ENCODE data around the gene NGRN. TPM values are rescaled to one million over a fixed set of nuclear protein-coding genes. Genes with fewer than 3 reads are reported as not detected.

The NGRN gene
- total RNA-seq, 3 donors from 2014 or later (not counting 1 experiment from before 2014, with no cell fraction given), result 33.4 to 43.5 (median 33.5) TPM

- Mint-ChIP-seq H3K27me3 (ENCODE audit: low read depth in 2 of 2) (no peaks in the 10 kb centered on the region), H3K36me3 (no peaks in the 10 kb centered on the region), H3K27ac (peak overlapping the region in 1 of 2 donors; percentile 35), H3K4me3 (no peak overlapping the region), H3K4me1 (peaks cover 9% of the 10 kb centered on the region in 2 donors), H3K9me3 (no peaks in the 10 kb centered on the region)
- Histone ChIP-seq H3K9me3 (ENCODE audit: control insufficient read depth, insufficient read depth, low read length) (no peaks in the 10 kb centered on the region), H3K27me3 (ENCODE audit: control insufficient read depth, insufficient read depth, low read length) (no peaks in the 10 kb centered on the region), H3K27ac (ENCODE audit: low read length) (no peak overlapping the region), H3K36me3 (ENCODE audit: control insufficient read depth, insufficient read depth, low read length) (peaks cover 23% of the 10 kb centered on the region), H3K4me1 (ENCODE audit: control insufficient read depth, insufficient read depth, low read length) (peaks cover 9% of the 10 kb centered on the region), H3K4me3 (ENCODE audit: low read length) (no peak overlapping the region)
- 100% methylated on average over 1 of the region's 3 CpGs for WGBS (ENCODE audit: insufficient coverage)
- intact Hi-C loops (cut with micrococcal nuclease), result loop anchor here (10.0 kb wide), 1 partner anchor 1615 kb away; the partner anchor contains the start of gene SLCO3A1
- no peak for ATAC-seq
- TF ChIP-seq CTCF (IDR thresholded peaks at IDR 0.05), result no peak
- DNase-seq, result no peak
Measured at GRCh38 chr15:90239371-90239770, 26.1 kb upstream of the NGRN start.

- Mint-ChIP-seq H3K9me3 (no peaks in the 10 kb centered on the region), H3K4me1 (no peaks in the 10 kb centered on the region), H3K27ac (no peak overlapping the region), H3K27me3 (ENCODE audit: low read depth in 2 of 2) (no peaks in the 10 kb centered on the region), H3K36me3 (no peaks in the 10 kb centered on the region), H3K4me3 (no peak overlapping the region)
- intact Hi-C loops (cut with micrococcal nuclease), result no loop called here
- no peak overlapping the region for H3K27ac ChIP-seq (ENCODE audit: low read length)
- whole genome bisulfite sequencing (ENCODE audit: insufficient coverage), result 84% methylated on average over 8 of the region's 8 CpGs
- ATAC-seq (no peak), DNase-seq (no peak)
- peaks cover 23% of the 10 kb centered on the region for H3K36me3 ChIP-seq (ENCODE audit: control insufficient read depth, insufficient read depth, low read length)
- H3K27me3 ChIP-seq (ENCODE audit: control insufficient read depth, insufficient read depth, low read length), result no peaks in the 10 kb centered on the region
- no peak for TF ChIP-seq CTCF (IDR thresholded peaks at IDR 0.05)
- H3K4me3 ChIP-seq (ENCODE audit: low read length), result no peak overlapping the region
- no peaks in the 10 kb centered on the region for H3K4me1 ChIP-seq (ENCODE audit: control insufficient read depth, insufficient read depth, low read length)
- no peaks in the 10 kb centered on the region for H3K9me3 ChIP-seq (ENCODE audit: control insufficient read depth, insufficient read depth, low read length)
Measured at GRCh38 chr15:90240856-90241255, 24.6 kb upstream of the NGRN start.

GRCh38 chr15:90241343-90242192, 23.9 kb upstream of the NGRN start:
- ATAC-seq, result no peak
- H3K4me3 Mint-ChIP-seq, result no peak overlapping the region
- no peaks in the 10 kb centered on the region for H3K9me3 Mint-ChIP-seq
- Histone ChIP-seq H3K4me3 (ENCODE audit: low read length) (no peak overlapping the region), H3K27me3 (ENCODE audit: control insufficient read depth, insufficient read depth, low read length) (no peaks in the 10 kb centered on the region), H3K9me3 (ENCODE audit: control insufficient read depth, insufficient read depth, low read length) (no peaks in the 10 kb centered on the region), H3K27ac (ENCODE audit: low read length) (no peak overlapping the region), H3K4me1 (ENCODE audit: control insufficient read depth, insufficient read depth, low read length) (no peaks in the 10 kb centered on the region), H3K36me3 (ENCODE audit: control insufficient read depth, insufficient read depth, low read length) (peaks cover 23% of the 10 kb centered on the region)
- H3K27ac Mint-ChIP-seq, result no peak overlapping the region
- H3K36me3 Mint-ChIP-seq, result no peaks in the 10 kb centered on the region
- H3K27me3 Mint-ChIP-seq (ENCODE audit: low read depth in 2 of 2), result no peaks in the 10 kb centered on the region
- 91% methylated on average over 22 of the region's 22 CpGs for WGBS (ENCODE audit: insufficient coverage)
- DNase-seq, result no peak
- TF ChIP-seq CTCF (IDR thresholded peaks at IDR 0.05), result no peak
- intact Hi-C loops (cut with micrococcal nuclease), result no loop called here
- peaks cover 0 to 4% of the 10 kb centered on the region in 2 donors for H3K4me1 Mint-ChIP-seq

Measured in natural killer cell (primary cell).